ENCODE results near the gene VPS4B.

Gene VPS4B

DNA sequence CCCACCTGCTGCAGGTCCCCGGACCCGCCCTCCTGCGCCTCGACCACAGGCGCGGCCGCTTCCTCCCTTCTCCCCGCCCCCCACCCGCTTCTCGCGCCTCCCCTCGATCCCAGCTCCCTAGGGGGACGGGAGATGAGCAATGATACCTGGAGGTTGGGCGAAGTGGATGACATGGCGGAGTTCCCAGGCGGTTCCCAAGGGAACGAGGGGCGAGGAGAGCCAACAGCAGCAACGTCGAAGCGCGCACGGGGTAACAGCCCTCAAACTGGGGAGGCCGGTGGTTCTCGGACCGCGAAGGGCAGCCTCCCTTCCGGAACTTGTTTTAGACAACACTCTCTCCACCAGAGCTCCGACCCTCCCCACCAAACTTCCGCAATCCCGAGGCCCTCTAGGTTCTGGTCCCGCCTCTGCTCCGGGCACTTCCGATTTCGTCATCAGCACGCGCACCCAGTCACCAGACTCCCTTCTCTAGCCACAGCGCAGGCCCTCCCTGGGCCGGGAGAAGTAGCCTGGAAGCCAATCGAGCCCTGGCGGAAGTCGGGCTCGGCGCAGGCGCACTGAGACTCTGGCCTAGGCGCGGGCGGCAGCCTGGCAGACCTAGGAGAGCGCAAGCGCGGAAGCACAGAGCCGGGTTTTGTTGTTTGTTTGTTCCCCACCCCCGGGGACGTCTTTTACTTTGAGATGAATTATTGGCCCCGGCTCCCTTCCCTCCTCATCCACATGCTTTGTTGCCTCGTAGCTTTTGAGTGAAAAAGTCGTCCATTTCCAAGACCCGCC is at the start of gene VPS4B (continued):
- TF ChIP-seq ZNF624 (tag by site-specific recombination; IDR thresholded peaks at IDR 0.05) = no peak
- peak; percentile 72; the same call in 1 of the 2 replicates for TF ChIP-seq YY2 (tag by site-specific recombination; IDR thresholded peaks at IDR 0.05)
- no peak for TF ChIP-seq HOXA7 (CRISPR knock-in tag; IDR thresholded peaks at IDR 0.05; ENCODE audit: borderline replicate concordance)
- TF ChIP-seq ZNF391 (tag by site-specific recombination; IDR thresholded peaks at IDR 0.05; ENCODE audit: borderline replicate concordance, low read depth) = no peak
- TF ChIP-seq ZNF266 (tag by site-specific recombination; IDR thresholded peaks at IDR 0.05; ENCODE audit: low read depth) = no peak
- 0 out of 2 replicates have a peak, but pooled peaks have one; percentile 35 for TF ChIP-seq ZNF2 (tag by site-specific recombination; IDR thresholded peaks at IDR 0.05)
- TF ChIP-seq, protein P1, sequence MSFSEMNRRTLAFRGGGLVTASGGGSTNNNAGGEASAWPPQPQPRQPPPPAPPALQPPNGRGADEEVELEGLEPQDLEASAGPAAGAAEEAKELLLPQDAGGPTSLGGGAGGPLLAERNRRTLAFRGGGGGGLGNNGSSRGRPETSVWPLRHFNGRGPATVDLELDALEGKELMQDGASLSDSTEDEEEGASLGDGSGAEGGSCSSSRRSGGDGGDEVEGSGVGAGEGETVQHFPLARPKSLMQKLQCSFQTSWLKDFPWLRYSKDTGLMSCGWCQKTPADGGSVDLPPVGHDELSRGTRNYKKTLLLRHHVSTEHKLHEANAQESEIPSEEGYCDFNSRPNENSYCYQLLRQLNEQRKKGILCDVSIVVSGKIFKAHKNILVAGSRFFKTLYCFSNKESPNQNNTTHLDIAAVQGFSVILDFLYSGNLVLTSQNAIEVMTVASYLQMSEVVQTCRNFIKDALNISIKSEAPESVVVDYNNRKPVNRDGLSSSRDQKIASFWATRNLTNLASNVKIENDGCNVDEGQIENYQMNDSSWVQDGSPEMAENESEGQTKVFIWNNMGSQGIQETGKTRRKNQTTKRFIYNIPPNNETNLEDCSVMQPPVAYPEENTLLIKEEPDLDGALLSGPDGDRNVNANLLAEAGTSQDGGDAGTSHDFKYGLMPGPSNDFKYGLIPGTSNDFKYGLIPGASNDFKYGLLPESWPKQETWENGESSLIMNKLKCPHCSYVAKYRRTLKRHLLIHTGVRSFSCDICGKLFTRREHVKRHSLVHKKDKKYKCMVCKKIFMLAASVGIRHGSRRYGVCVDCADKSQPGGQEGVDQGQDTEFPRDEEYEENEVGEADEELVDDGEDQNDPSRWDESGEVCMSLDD (tag by site-specific recombination; IDR thresholded peaks at IDR 0.05) = peak; percentile 47; the same call in 1 of the 2 replicates
- TF ChIP-seq OSR2 (tag by site-specific recombination; IDR thresholded peaks at IDR 0.05) = 0 out of 2 replicates have a peak, but pooled peaks have one; percentile 8
- no peak for TF ChIP-seq MYNN (tag by site-specific recombination; IDR thresholded peaks at IDR 0.05; ENCODE audit: borderline replicate concordance)
- no peak for TF ChIP-seq ZNF623 (tag by site-specific recombination; IDR thresholded peaks at IDR 0.05)
- TF ChIP-seq KLF10 (tag by site-specific recombination; IDR thresholded peaks at IDR 0.05) = no peak
- no peak for TF ChIP-seq ZNF221 (tag by site-specific recombination; IDR thresholded peaks at IDR 0.05; ENCODE audit: borderline replicate concordance)
- TF ChIP-seq OVOL3 (tag by site-specific recombination; IDR thresholded peaks at IDR 0.05) = 0 out of 2 replicates have a peak, but pooled peaks have one; percentile 6
- TF ChIP-seq ZNF626 (tag by site-specific recombination; IDR thresholded peaks at IDR 0.05) = no peak
- no peak for TF ChIP-seq MEIS1 (CRISPR knock-in tag; IDR thresholded peaks at IDR 0.05; ENCODE audit: borderline replicate concordance)
- TF ChIP-seq ZNF169 (tag by site-specific recombination; IDR thresholded peaks at IDR 0.05) = no peak
- TF ChIP-seq BCL11A (tag by site-specific recombination; IDR thresholded peaks at IDR 0.05; ENCODE audit: low read depth) = no peak
- TF ChIP-seq ZNF48 (tag by site-specific recombination; IDR thresholded peaks at IDR 0.05) = no peak
- no peak for TF ChIP-seq ZNF600 (tag by site-specific recombination; IDR thresholded peaks at IDR 0.05)
- TF ChIP-seq ZBTB48 (tag by site-specific recombination; IDR thresholded peaks at IDR 0.05) = peak; percentile 73
- no peak; the same call in 1 of the 2 replicates for TF ChIP-seq ZNF558 (tag by site-specific recombination; IDR thresholded peaks at IDR 0.05)
- no peak; the same call in 1 of the 2 replicates for TF ChIP-seq ZNF768 (tag by site-specific recombination; IDR thresholded peaks at IDR 0.05)
- peak; percentile 94 for TF ChIP-seq ZXDB (tag by site-specific recombination; IDR thresholded peaks at IDR 0.05)
- peak; percentile 67; the same call in 1 of the 2 replicates for TF ChIP-seq SCRT1 (tag by site-specific recombination; IDR thresholded peaks at IDR 0.05; ENCODE audit: borderline replicate concordance)
- TF ChIP-seq, protein P2, sequence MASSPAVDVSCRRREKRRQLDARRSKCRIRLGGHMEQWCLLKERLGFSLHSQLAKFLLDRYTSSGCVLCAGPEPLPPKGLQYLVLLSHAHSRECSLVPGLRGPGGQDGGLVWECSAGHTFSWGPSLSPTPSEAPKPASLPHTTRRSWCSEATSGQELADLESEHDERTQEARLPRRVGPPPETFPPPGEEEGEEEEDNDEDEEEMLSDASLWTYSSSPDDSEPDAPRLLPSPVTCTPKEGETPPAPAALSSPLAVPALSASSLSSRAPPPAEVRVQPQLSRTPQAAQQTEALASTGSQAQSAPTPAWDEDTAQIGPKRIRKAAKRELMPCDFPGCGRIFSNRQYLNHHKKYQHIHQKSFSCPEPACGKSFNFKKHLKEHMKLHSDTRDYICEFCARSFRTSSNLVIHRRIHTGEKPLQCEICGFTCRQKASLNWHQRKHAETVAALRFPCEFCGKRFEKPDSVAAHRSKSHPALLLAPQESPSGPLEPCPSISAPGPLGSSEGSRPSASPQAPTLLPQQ (tag by site-specific recombination; IDR thresholded peaks at IDR 0.05) = peak; percentile 73
- TF ChIP-seq ZIC2 (tag by site-specific recombination; IDR thresholded peaks at IDR 0.05) = peak; percentile 20; the same call in 1 of the 2 replicates
- no peak for TF ChIP-seq ZNF473 (tag by site-specific recombination; IDR thresholded peaks at IDR 0.05)
- TF ChIP-seq, protein P3, sequence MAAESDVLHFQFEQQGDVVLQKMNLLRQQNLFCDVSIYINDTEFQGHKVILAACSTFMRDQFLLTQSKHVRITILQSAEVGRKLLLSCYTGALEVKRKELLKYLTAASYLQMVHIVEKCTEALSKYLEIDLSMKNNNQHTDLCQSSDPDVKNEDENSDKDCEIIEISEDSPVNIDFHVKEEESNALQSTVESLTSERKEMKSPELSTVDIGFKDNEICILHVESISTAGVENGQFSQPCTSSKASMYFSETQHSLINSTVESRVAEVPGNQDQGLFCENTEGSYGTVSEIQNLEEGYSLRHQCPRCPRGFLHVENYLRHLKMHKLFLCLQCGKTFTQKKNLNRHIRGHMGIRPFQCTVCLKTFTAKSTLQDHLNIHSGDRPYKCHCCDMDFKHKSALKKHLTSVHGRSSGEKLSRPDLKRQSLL (tag by site-specific recombination; IDR thresholded peaks at IDR 0.05) = peak; percentile 92
- 0 out of 2 replicates have a peak, but pooled peaks have one; percentile 26 for TF ChIP-seq ZNF24 (tag by site-specific recombination; IDR thresholded peaks at IDR 0.05)
- TF ChIP-seq ZBTB17 (tag by site-specific recombination; IDR thresholded peaks at IDR 0.05) = peak; percentile 84
- TF ChIP-seq, protein P4, sequence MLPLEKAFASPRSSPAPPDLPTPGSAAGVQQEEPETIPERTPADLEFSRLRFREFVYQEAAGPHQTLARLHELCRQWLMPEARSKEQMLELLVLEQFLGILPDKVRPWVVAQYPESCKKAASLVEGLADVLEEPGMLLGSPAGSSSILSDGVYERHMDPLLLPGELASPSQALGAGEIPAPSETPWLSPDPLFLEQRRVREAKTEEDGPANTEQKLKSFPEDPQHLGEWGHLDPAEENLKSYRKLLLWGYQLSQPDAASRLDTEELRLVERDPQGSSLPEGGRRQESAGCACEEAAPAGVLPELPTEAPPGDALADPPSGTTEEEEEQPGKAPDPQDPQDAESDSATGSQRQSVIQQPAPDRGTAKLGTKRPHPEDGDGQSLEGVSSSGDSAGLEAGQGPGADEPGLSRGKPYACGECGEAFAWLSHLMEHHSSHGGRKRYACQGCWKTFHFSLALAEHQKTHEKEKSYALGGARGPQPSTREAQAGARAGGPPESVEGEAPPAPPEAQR (tag by site-specific recombination; IDR thresholded peaks at IDR 0.05) = no peak
- no peak for TF ChIP-seq ZNF140 (tag by site-specific recombination; IDR thresholded peaks at IDR 0.05)
- no peak for TF ChIP-seq ZNF202 (tag by site-specific recombination; IDR thresholded peaks at IDR 0.05; ENCODE audit: borderline replicate concordance)

Data from HEK293 (cell line).